Keratinocyte (primary cell): ENCODE measurements around the gene NUP98. TPM values are rescaled to one million over a fixed set of nuclear protein-coding genes. Genes with fewer than 3 reads are reported as not detected.

Source experiments
- DNase-seq: peaks from one replicate; pipeline ENCODE4 v3.0.0-alpha.2; 2011; ENCODE audit warnings: low read depth, missing footprints, low spot score
- FAIRE-seq: peaks from 2 replicates; lab custom pipeline; 2011; peaks lifted over from hg19 to GRCh38; lab: Jason Lieb, UNC
- H2AFZ ChIP-seq: 2 replicates; pipeline ENCODE4 v1.6.0; 2012; ENCODE audit warnings: low read length, control low read depth, inconsistent platforms; ENCODE audit not compliant: control insufficient read depth
- H3K27ac ChIP-seq: 2 replicates; pipeline ENCODE4 v1.5.1; 2011; ENCODE audit warnings: low read length; ENCODE audit not compliant: control insufficient read depth, insufficient read depth
- H3K27me3 ChIP-seq: 3 replicates; pipeline ENCODE4 v1.6.0; 2011; ENCODE audit warnings: low read length; ENCODE audit not compliant: control insufficient read depth, insufficient read depth; ENCODE audit errors: extremely low read depth
- H3K36me3 ChIP-seq, 2 experiments: 2 replicates in 1 of 2; 3 replicates in 1 of 2; pipeline ENCODE4 v1.5.1; 2011; ENCODE audit warnings: low read length in 2 of 2, mild to moderate bottlenecking in 1 of 2; ENCODE audit not compliant: control insufficient read depth in 2 of 2, insufficient read depth in 2 of 2; ENCODE audit errors: extremely low read depth in 1 of 2
- H3K4me1 ChIP-seq: 3 replicates; pipeline ENCODE4 v1.5.1; 2011; ENCODE audit warnings: low read length; ENCODE audit not compliant: control insufficient read depth, insufficient read depth; ENCODE audit errors: extremely low read depth
- H3K4me2 ChIP-seq: 3 replicates; pipeline ENCODE4 v1.6.0; 2011; ENCODE audit warnings: low read depth, low read length; ENCODE audit not compliant: control insufficient read depth, insufficient read depth; ENCODE audit errors: extremely low read depth
- H3K4me3 ChIP-seq, 3 experiments: fragments of 200-600 bp in 1 of 3; sonication (generic) in 1 of 3; 2 replicates in 2 of 3; 3 replicates in 1 of 3; pipeline ENCODE4 v1.5.1; 2011 to 2016; ENCODE audit warnings: low read length in 3 of 3, mild to moderate bottlenecking in 3 of 3, control low read depth in 2 of 3, inconsistent platforms in 1 of 3, low read depth in 1 of 3, mixed read lengths in 1 of 3, mixed run types in 1 of 3, moderate library complexity in 1 of 3; ENCODE audit not compliant: control insufficient read depth in 2 of 3, insufficient read depth in 2 of 3; ENCODE audit errors: extremely low read depth in 1 of 3
- H3K79me2 ChIP-seq: 2 replicates; pipeline ENCODE4 v1.6.0; 2012; ENCODE audit warnings: low read length; ENCODE audit not compliant: control insufficient read depth, insufficient read depth
- H3K9ac ChIP-seq: 3 replicates; pipeline ENCODE4 v1.6.0; 2011; ENCODE audit warnings: low read length; ENCODE audit not compliant: control insufficient read depth, insufficient read depth; ENCODE audit errors: extremely low read depth
- H3K9me1 ChIP-seq: 3 replicates; pipeline ENCODE4 v1.6.0; 2011; ENCODE audit warnings: low read length; ENCODE audit not compliant: control insufficient read depth, insufficient read depth; ENCODE audit errors: extremely low read depth
- H3K9me3 ChIP-seq: 2 replicates; pipeline ENCODE4 v1.5.1; 2012; ENCODE audit warnings: low read depth, low read length; ENCODE audit not compliant: control insufficient read depth
- H4K20me1 ChIP-seq: 3 replicates; pipeline ENCODE4 v1.6.0; 2011; ENCODE audit warnings: low read length; ENCODE audit not compliant: control insufficient read depth, insufficient read depth; ENCODE audit errors: extremely low read depth
- CTCF ChIP-seq, 3 experiments: IDR thresholded peaks in 1 of 3; conservative IDR thresholded peaks in 1 of 3; optimal IDR thresholded peaks in 1 of 3; 2 replicates in 2 of 3; 3 replicates in 1 of 3; pipeline versions ENCODE3 to v1.5.1; 2011; ENCODE audit warnings: low read length in 3 of 3, mild to moderate bottlenecking in 3 of 3, moderate library complexity in 2 of 3, control low read depth in 1 of 3, inconsistent platforms in 1 of 3; ENCODE audit not compliant: insufficient read depth in 2 of 3; ENCODE audit errors: extremely low read depth in 1 of 3
- EZH2 ChIP-seq: IDR thresholded peaks from one replicate; pipeline ENCODE4 v1.6.1; 2012; ENCODE audit warnings: inconsistent platforms, mild to moderate bottlenecking, low read length, moderate library complexity
- dilution Hi-C: fragments of 300-500 bp; cut with MboI; formaldehyde crosslinking; loops from one replicate; pipeline ENCODE4 v1.7.0; 2020; ENCODE audit warnings: low sequenced_read_pairs; ENCODE audit not compliant: extremely low pct_ligation_motif_present
- polyA plus RNA-seq, 5 experiments: library from polyadenylated mRNA; depleted of rRNA in 3 of 5; stranded (reverse) in 3 of 5; stranded (forward) in 1 of 5; unstranded in 1 of 5; fragments of >200 nt; gene quantifications; 1 replicate in 1 of 5; 2 replicates in 3 of 5; 3 replicates in 1 of 5; pipeline versions ENCODE4 v1.2.1 to v1.2.3, GENCODE V29; 2011 to 2012; ENCODE audit warnings: missing spikeins in 2 of 5, low read depth in 1 of 5, low replicate concordance in 1 of 5

Gene NUP98
- polyA plus RNA-seq, 1 donor (not counting 4 experiments of a cell fraction or from before 2014, with no cell fraction given): 66.9 TPM

- Histone ChIP-seq H3K27ac (no peak overlapping the region), H2AFZ (no peak overlapping the region), H3K27me3 (peaks cover 5% of the 10 kb centered on the region), H3K36me3 (no peaks in the 10 kb centered on the region), H3K79me2 (no peaks in the 10 kb centered on the region), H3K4me2 (no peak overlapping the region), H4K20me1 (no peaks in the 10 kb centered on the region), H3K9me3 (no peaks in the 10 kb centered on the region), H3K9ac (no peak overlapping the region), H3K4me1 (no peaks in the 10 kb centered on the region), H3K4me3 (no peak overlapping the region), H3K9me1 (no peaks in the 10 kb centered on the region)
- TF ChIP-seq CTCF (optimal IDR thresholded peaks at IDR 0.05 in 1 of 3, IDR thresholded peaks at IDR 0.05 in 1 of 3, conservative IDR thresholded peaks at IDR 0.05 in 1 of 3; ENCODE audit: extremely low read depth in 1 of 3, insufficient read depth in 2 of 3, low read length in 3 of 3): no peak
- dilution Hi-C loops: no loop called here
- no peak for DNase-seq
- FAIRE-seq: no peak
Measured at GRCh38 chr11:3631331-3631730, 166.0 kb downstream of the NUP98 start.

GRCh38 chr11:3627291-3627690, 170.1 kb downstream of the NUP98 start:
- Histone ChIP-seq H3K4me2 (no peak overlapping the region), H3K27ac (no peak overlapping the region), H3K9me1 (no peaks in the 10 kb centered on the region), H3K27me3 (no peaks in the 10 kb centered on the region), H2AFZ (no peak overlapping the region), H3K9ac (no peak overlapping the region), H3K79me2 (no peaks in the 10 kb centered on the region), H3K36me3 (no peaks in the 10 kb centered on the region), H3K4me1 (no peaks in the 10 kb centered on the region), H4K20me1 (no peaks in the 10 kb centered on the region), H3K4me3 (no peak overlapping the region), H3K9me3 (no peaks in the 10 kb centered on the region)
- FAIRE-seq (no peak), DNase-seq (no peak)
- no peak for TF ChIP-seq EZH2
- TF ChIP-seq CTCF (optimal IDR thresholded peaks at IDR 0.05 in 1 of 3, IDR thresholded peaks at IDR 0.05 in 1 of 3, conservative IDR thresholded peaks at IDR 0.05 in 1 of 3; ENCODE audit: extremely low read depth in 1 of 3, insufficient read depth in 2 of 3, low read length in 3 of 3): no peak
- dilution Hi-C loops: no loop called here
